ENCODE data around the gene UBE2D4. TPM values are rescaled to one million over a fixed set of nuclear protein-coding genes. Genes with fewer than 3 reads are reported as not detected.
"Not testable (repeated sequence)": the region's sequence is repeated elsewhere in the genome, so short reads cannot be mapped to it uniquely, and the experiment has no call there.

The UBE2D4 gene
- total and polyA plus RNA-seq, 9 of the 15 experiments (the other 6 are each of a cell fraction or from before 2014, with no cell fraction given), result 3.3 to 16.2 (median 7.5) TPM

DNA sequence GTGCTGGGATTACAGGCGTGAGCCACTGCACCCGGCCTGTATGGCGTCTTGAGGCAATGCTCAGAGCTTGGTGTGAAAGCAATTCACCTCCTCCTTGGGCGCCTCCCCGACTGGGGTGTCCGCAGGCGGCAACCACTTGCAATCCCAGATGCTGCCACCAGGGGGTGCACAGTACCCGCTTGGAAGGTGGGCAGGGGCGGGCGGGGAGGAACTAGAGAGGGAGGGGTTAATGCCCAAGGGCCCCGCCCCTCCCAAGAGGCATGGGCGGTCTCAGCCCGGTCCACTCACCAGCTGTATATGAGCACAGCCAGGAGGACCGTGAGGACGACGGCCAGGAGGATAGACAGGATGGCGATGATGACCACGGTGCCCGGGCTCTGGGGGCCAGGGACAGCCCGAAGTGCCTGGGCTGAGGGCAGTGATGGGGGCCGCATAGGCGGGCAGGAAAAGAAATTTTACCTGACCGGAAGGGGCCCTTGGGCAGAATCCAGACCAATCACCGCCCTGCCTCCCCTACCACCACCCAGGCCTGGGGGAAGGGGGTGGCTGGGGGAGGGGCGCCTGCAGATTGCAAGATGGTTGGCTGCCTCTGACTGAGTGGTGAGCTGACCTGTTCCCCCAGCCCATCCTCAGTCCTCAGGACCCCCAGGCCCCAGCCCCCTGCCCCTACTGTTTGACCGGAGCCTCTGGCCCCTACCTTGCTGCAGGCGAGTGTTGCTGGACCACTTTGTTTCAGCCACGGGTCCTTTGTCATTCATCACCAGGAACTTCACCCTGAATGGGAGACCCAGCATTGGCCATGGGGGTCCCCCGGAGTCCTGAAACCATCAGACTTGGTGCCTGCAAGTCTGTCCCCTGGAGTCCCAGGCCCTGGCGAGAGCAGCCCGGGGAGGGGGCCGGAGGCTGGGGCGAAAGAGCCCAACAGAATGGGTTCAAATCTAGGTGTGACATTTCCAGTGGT, 59.9 kb downstream of the UBE2D4 start:
- FAIRE-seq; H3K36me3 ChIP-seq (ENCODE audit: control insufficient read depth, insufficient read depth, low read length); H4K20me1 ChIP-seq (replicated peaks; ENCODE audit: control insufficient read depth, insufficient read depth, low read length); H3K27ac ChIP-seq (ENCODE audit: extremely low read depth, low read depth, low read length); H3K27me3 ChIP-seq (ENCODE audit: control insufficient read depth in 2 of 2, insufficient read depth in 2 of 2, low read length in 2 of 2); H3K9me1 ChIP-seq (ENCODE audit: control insufficient read depth, insufficient read depth, low read length); H3K4me1 ChIP-seq (replicated peaks in 1 of 2; ENCODE audit: control insufficient read depth in 2 of 2, insufficient read depth in 2 of 2, low read length in 2 of 2); intact Hi-C loops (cut with micrococcal nuclease); H3K4me3 ChIP-seq; POLR2A ChIA-PET; CTCF ChIA-PET (ENCODE audit: low intra/inter-chr PET ratio); H3K9ac ChIP-seq (ENCODE audit: insufficient read depth in 1 of 2, low read depth in 2 of 2, low read length in 2 of 2); H3K4me2 ChIP-seq (ENCODE audit: insufficient read depth, low read length); in situ Hi-C loops (cut with MboI); BruUV-seq (replicated peaks); H2AFZ ChIP-seq (ENCODE audit: low read depth, low read length); H3K9me3 ChIP-seq (replicated peaks; ENCODE audit: control insufficient read depth, insufficient read depth, low read depth, low read length); H3K79me2 ChIP-seq (ENCODE audit: control insufficient read depth, insufficient read depth, low read length); TF ChIP-seq MYNN (CRISPR knock-in tag; IDR thresholded peaks at IDR 0.05): not testable (repeated sequence)
- ATAC-seq (peak; percentile 96), DNase-seq (ENCODE audit: extremely low read depth in 1 of 4, low spot score in 3 of 4) (peak; percentile 68 to 86 (median 70))
- TF ChIP-seq ZNF263 (CRISPR knock-in tag; IDR thresholded peaks at IDR 0.05; ENCODE audit: borderline replicate concordance), result peak; percentile 61; the same call in 1 of the 2 replicates
- peak in 1 of 2 experiments; percentile 38; a peak in 2 of 4 replicates for TF ChIP-seq RAD21 (CRISPR knock-in tag; conservative IDR thresholded peaks at IDR 0.05 in 1 of 2, IDR thresholded peaks at IDR 0.05 in 1 of 2)
- TF ChIP-seq STAG1 (CRISPR knock-in tag; IDR thresholded peaks at IDR 0.05; ENCODE audit: borderline replicate concordance), result peak; percentile 42; the same call in 1 of the 2 replicates
- TF ChIP-seq, protein P1, sequence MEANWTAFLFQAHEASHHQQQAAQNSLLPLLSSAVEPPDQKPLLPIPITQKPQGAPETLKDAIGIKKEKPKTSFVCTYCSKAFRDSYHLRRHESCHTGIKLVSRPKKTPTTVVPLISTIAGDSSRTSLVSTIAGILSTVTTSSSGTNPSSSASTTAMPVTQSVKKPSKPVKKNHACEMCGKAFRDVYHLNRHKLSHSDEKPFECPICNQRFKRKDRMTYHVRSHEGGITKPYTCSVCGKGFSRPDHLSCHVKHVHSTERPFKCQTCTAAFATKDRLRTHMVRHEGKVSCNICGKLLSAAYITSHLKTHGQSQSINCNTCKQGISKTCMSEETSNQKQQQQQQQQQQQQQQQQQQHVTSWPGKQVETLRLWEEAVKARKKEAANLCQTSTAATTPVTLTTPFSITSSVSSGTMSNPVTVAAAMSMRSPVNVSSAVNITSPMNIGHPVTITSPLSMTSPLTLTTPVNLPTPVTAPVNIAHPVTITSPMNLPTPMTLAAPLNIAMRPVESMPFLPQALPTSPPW (CRISPR knock-in tag; IDR thresholded peaks at IDR 0.05), result peak; percentile 77
- 0 out of 2 replicates have a peak, but pooled peaks have one; percentile 23 for TF ChIP-seq SMC3 (conservative IDR thresholded peaks at IDR 0.05; ENCODE audit: insufficient read depth, low read depth, low read length)
- TF ChIP-seq, protein P2, sequence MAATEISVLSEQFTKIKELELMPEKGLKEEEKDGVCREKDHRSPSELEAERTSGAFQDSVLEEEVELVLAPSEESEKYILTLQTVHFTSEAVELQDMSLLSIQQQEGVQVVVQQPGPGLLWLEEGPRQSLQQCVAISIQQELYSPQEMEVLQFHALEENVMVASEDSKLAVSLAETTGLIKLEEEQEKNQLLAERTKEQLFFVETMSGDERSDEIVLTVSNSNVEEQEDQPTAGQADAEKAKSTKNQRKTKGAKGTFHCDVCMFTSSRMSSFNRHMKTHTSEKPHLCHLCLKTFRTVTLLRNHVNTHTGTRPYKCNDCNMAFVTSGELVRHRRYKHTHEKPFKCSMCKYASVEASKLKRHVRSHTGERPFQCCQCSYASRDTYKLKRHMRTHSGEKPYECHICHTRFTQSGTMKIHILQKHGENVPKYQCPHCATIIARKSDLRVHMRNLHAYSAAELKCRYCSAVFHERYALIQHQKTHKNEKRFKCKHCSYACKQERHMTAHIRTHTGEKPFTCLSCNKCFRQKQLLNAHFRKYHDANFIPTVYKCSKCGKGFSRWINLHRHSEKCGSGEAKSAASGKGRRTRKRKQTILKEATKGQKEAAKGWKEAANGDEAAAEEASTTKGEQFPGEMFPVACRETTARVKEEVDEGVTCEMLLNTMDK (IDR thresholded peaks at IDR 0.05; ENCODE audit: borderline replicate concordance, insufficient read depth, low read depth, low read length, poor library complexity, severe bottlenecking), result peak; percentile 47
- TF ChIP-seq, protein P3, sequence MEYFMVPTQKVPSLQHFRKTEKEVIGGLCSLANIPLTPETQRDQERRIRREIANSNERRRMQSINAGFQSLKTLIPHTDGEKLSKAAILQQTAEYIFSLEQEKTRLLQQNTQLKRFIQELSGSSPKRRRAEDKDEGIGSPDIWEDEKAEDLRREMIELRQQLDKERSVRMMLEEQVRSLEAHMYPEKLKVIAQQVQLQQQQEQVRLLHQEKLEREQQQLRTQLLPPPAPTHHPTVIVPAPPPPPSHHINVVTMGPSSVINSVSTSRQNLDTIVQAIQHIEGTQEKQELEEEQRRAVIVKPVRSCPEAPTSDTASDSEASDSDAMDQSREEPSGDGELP (CRISPR knock-in tag; IDR thresholded peaks at IDR 0.05; ENCODE audit: borderline replicate concordance), result peak; percentile 72; the same call in 1 of the 2 replicates
- TF ChIP-seq MAZ (CRISPR knock-in tag; conservative IDR thresholded peaks at IDR 0.05 in 1 of 2, IDR thresholded peaks at IDR 0.05 in 1 of 2), result peak in 1 of 2 experiments; percentile 80; a peak in 2 of 4 replicates
- TF ChIP-seq, protein P4, sequence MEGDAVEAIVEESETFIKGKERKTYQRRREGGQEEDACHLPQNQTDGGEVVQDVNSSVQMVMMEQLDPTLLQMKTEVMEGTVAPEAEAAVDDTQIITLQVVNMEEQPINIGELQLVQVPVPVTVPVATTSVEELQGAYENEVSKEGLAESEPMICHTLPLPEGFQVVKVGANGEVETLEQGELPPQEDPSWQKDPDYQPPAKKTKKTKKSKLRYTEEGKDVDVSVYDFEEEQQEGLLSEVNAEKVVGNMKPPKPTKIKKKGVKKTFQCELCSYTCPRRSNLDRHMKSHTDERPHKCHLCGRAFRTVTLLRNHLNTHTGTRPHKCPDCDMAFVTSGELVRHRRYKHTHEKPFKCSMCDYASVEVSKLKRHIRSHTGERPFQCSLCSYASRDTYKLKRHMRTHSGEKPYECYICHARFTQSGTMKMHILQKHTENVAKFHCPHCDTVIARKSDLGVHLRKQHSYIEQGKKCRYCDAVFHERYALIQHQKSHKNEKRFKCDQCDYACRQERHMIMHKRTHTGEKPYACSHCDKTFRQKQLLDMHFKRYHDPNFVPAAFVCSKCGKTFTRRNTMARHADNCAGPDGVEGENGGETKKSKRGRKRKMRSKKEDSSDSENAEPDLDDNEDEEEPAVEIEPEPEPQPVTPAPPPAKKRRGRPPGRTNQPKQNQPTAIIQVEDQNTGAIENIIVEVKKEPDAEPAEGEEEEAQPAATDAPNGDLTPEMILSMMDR (IDR thresholded peaks at IDR 0.05 in 2 of 3, conservative IDR thresholded peaks at IDR 0.05 in 1 of 3; ENCODE audit: insufficient read depth in 2 of 3, low read depth in 1 of 3, low read length in 3 of 3), result peak; percentile 53 to 60 (median 60); a peak in 5 of 6 replicates
- 0 out of 2 replicates have a peak, but pooled peaks have one; percentile 48 for TF ChIP-seq MYNN (IDR thresholded peaks at IDR 0.05)
- 31% methylated on average over 11 of the region's 33 CpGs for WGBS (ENCODE audit: insufficient coverage, low coverage, missing lambda C conversion rate)
